GM12865 (cell line): ENCODE results near the gene KDF1.

ENCODE experiments used
- DNase-seq: peaks from one replicate; pipeline ENCODE4 v3.0.0; 2010; ENCODE audit warnings: low read depth
- H3K4me3 ChIP-seq: 2 replicates; pipeline ENCODE4 v1.5.1; 2011; ENCODE audit warnings: mild to moderate bottlenecking, low read depth, low read length, control low read depth
- TF ChIP-seq, protein P1 (sequence below): IDR thresholded peaks from 2 replicates; pipeline ENCODE4 v1.5.1; 2011; ENCODE audit warnings: low read length, control low read depth, low read depth, inconsistent platforms; ENCODE audit not compliant: insufficient read depth; ENCODE audit errors: missing control alignments

Gene KDF1

GRCh38 chr1:26913754-26914619 is 46.3 kb downstream of the KDF1 start, which contains the start of gene NR0B2:
NR0B2 (minus strand) TSS chr1:26913975; CDS start chr1:26913940, 35 bp downstream.
- no peak for DNase-seq
- TF ChIP-seq, protein P1, sequence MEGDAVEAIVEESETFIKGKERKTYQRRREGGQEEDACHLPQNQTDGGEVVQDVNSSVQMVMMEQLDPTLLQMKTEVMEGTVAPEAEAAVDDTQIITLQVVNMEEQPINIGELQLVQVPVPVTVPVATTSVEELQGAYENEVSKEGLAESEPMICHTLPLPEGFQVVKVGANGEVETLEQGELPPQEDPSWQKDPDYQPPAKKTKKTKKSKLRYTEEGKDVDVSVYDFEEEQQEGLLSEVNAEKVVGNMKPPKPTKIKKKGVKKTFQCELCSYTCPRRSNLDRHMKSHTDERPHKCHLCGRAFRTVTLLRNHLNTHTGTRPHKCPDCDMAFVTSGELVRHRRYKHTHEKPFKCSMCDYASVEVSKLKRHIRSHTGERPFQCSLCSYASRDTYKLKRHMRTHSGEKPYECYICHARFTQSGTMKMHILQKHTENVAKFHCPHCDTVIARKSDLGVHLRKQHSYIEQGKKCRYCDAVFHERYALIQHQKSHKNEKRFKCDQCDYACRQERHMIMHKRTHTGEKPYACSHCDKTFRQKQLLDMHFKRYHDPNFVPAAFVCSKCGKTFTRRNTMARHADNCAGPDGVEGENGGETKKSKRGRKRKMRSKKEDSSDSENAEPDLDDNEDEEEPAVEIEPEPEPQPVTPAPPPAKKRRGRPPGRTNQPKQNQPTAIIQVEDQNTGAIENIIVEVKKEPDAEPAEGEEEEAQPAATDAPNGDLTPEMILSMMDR: no peak
- no peak within 1 kb of the TSS for H3K4me3 ChIP-seq

DNA sequence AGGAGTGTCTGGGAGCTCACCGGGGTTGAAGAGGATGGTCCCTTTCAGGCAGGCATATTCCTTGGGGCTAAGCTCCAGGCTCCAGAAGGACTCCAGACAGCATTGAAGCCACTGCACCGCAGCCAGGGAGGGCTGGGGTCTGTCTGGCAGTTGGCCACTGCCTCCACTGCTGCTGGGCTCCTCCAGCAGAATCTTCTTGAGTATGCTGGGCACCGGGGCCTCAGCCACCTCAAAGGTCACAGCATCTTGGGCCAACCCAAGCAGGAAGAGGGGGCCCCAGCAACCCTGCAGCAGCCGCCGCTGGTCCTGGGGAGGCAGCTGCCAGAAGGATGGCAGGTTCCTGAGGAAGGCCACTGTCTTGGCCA is 46.9 kb downstream of the KDF1 start:
- no peak for DNase-seq
- TF ChIP-seq, protein P1: no peak
- no peak overlapping the region for H3K4me3 ChIP-seq

GRCh38 chr1:26912147-26912490 is 48.1 kb downstream of the KDF1 start:
- no peak for DNase-seq
- TF ChIP-seq, protein P1: no peak
- no peak overlapping the region for H3K4me3 ChIP-seq

- H3K4me3 ChIP-seq: no peak overlapping the region
- TF ChIP-seq, protein P1: no peak
- DNase-seq: no peak
These were observed 48.7 kb downstream of the KDF1 start for GRCh38 chr1:26911399-26912146.

- DNase-seq: no peak
- TF ChIP-seq, protein P1: no peak
- no peak overlapping the region for H3K4me3 ChIP-seq
These were observed 49.7 kb downstream of the KDF1 start for GRCh38 chr1:26910343-26911160.

- no peak overlapping the region for H3K4me3 ChIP-seq
- DNase-seq: no peak
- TF ChIP-seq, protein P1: no peak
These were observed 50.3 kb downstream of the KDF1 start for GRCh38 chr1:26909951-26910342.
